ENCODE data around the gene REP15. TPM values are rescaled to one million over a fixed set of nuclear protein-coding genes. Genes with fewer than 3 reads are reported as not detected.

REP15 gene
- total and polyA plus RNA-seq, 4 donors, result 0.63 to 2.1 (median 1.7) TPM

DNA sequence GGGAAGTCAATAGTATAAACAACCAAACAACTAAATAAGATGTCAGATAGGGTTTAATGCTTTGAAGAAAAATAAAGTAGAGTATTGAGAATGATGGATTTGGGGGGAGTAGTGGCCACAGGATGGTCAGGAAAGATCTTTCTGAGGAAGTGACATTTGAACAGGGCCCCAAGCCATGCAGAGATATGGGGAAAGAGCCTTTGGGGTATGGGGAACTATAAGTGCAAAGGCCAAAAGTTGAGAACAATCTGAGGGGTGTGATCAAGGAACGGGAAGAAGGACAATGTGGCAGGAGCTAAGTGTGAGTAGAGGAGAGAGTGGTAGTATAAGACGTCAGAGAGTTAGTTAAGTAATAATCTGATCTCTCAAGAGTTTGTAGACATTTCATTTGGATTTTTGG, 15.7 kb downstream of the REP15 start:
- Histone ChIP-seq H3K4me3 (no peak overlapping the region), H3K9me3 (ENCODE audit: control insufficient read depth in 4 of 4, insufficient read depth in 3 of 4, low read length in 3 of 4) (no peaks in the 10 kb centered on the region), H3K27me3 (ENCODE audit: control insufficient read depth in 3 of 3, insufficient read depth in 3 of 3, low read length in 2 of 3) (no peaks in the 10 kb centered on the region), H3K4me1 (ENCODE audit: control insufficient read depth in 5 of 5, insufficient read depth in 5 of 5, low read length in 5 of 5) (peaks cover 0 to 9% (median 7%) of the 10 kb centered on the region in 5 donors), H3K9ac (ENCODE audit: insufficient read depth in 1 of 2, low read length in 2 of 2) (no peak overlapping the region), H3K36me3 (ENCODE audit: control insufficient read depth in 4 of 4, insufficient read depth in 4 of 4, low read length in 4 of 4) (peaks cover 1 to 8% (median 5%) of the 10 kb centered on the region in 4 donors), H3K27ac (ENCODE audit: low read depth in 1 of 2, low read length in 1 of 2) (no peak overlapping the region)
- DNase-seq (no peak), ATAC-seq (ENCODE audit: insufficient read depth, low FRiP score) (no peak)
- TF ChIP-seq, protein P1, sequence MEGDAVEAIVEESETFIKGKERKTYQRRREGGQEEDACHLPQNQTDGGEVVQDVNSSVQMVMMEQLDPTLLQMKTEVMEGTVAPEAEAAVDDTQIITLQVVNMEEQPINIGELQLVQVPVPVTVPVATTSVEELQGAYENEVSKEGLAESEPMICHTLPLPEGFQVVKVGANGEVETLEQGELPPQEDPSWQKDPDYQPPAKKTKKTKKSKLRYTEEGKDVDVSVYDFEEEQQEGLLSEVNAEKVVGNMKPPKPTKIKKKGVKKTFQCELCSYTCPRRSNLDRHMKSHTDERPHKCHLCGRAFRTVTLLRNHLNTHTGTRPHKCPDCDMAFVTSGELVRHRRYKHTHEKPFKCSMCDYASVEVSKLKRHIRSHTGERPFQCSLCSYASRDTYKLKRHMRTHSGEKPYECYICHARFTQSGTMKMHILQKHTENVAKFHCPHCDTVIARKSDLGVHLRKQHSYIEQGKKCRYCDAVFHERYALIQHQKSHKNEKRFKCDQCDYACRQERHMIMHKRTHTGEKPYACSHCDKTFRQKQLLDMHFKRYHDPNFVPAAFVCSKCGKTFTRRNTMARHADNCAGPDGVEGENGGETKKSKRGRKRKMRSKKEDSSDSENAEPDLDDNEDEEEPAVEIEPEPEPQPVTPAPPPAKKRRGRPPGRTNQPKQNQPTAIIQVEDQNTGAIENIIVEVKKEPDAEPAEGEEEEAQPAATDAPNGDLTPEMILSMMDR (IDR thresholded peaks at IDR 0.05; ENCODE audit: control extremely low read depth, extremely low read depth), result no peak
- 44 to 48% methylated on average over 2 of the region's 2 CpGs for WGBS, 2 donors

GRCh38 chr12:27723212-27723611, 27.0 kb downstream of the REP15 start:
- Histone ChIP-seq H3K36me3 (ENCODE audit: control insufficient read depth in 4 of 4, insufficient read depth in 4 of 4, low read length in 4 of 4) (peaks cover 9 to 27% (median 14%) of the 10 kb centered on the region in 4 donors), H3K9me3 (ENCODE audit: control insufficient read depth in 4 of 4, insufficient read depth in 3 of 4, low read length in 3 of 4) (peaks cover 0 to 2% (median 0%) of the 10 kb centered on the region in 4 donors), H3K27me3 (ENCODE audit: control insufficient read depth in 3 of 3, insufficient read depth in 3 of 3, low read length in 2 of 3) (no peaks in the 10 kb centered on the region), H3K4me3 (no peak overlapping the region), H3K27ac (ENCODE audit: low read depth in 1 of 2, low read length in 1 of 2) (no peak overlapping the region), H3K4me1 (ENCODE audit: control insufficient read depth in 5 of 5, insufficient read depth in 5 of 5, low read length in 5 of 5) (no peaks in the 10 kb centered on the region), H3K9ac (ENCODE audit: insufficient read depth in 1 of 2, low read length in 2 of 2) (no peak overlapping the region)
- WGBS, 2 donors, result 92 to 95% methylated on average over 1 of the region's 1 CpG
- ATAC-seq (ENCODE audit: insufficient read depth, low FRiP score) (no peak), DNase-seq (no peak)
- TF ChIP-seq, protein P1 (IDR thresholded peaks at IDR 0.05; ENCODE audit: control extremely low read depth, extremely low read depth), result no peak

GRCh38 chr12:27730097-27730588, 33.9 kb downstream of the REP15 start:
- TF ChIP-seq, protein P1 (IDR thresholded peaks at IDR 0.05; ENCODE audit: control extremely low read depth, extremely low read depth), result no peak
- 89 to 94% methylated on average over 4 of the region's 4 CpGs for WGBS, 2 donors
- Histone ChIP-seq H3K4me1 (ENCODE audit: control insufficient read depth in 5 of 5, insufficient read depth in 5 of 5, low read length in 5 of 5) (no peaks in the 10 kb centered on the region), H3K27ac (ENCODE audit: low read depth in 1 of 2, low read length in 1 of 2) (no peak overlapping the region), H3K27me3 (ENCODE audit: control insufficient read depth in 3 of 3, insufficient read depth in 3 of 3, low read length in 2 of 3) (no peaks in the 10 kb centered on the region), H3K36me3 (ENCODE audit: control insufficient read depth in 4 of 4, insufficient read depth in 4 of 4, low read length in 4 of 4) (peaks cover 7 to 21% (median 9%) of the 10 kb centered on the region in 4 donors), H3K9ac (ENCODE audit: insufficient read depth in 1 of 2, low read length in 2 of 2) (no peak overlapping the region), H3K4me3 (no peak overlapping the region), H3K9me3 (ENCODE audit: control insufficient read depth in 4 of 4, insufficient read depth in 3 of 4, low read length in 3 of 4) (peaks cover 0 to 2% (median 0%) of the 10 kb centered on the region in 4 donors)
- ATAC-seq (ENCODE audit: insufficient read depth, low FRiP score) (no peak), DNase-seq (no peak)

GRCh38 chr12:27732281-27732680, 36.0 kb downstream of the REP15 start:
- 70 to 78% methylated on average over 2 of the region's 2 CpGs for WGBS, 2 donors
- no peak for DNase-seq
- H3K9ac ChIP-seq (ENCODE audit: insufficient read depth in 1 of 2, low read length in 2 of 2), result no peak overlapping the region
- H3K27ac ChIP-seq (ENCODE audit: low read depth in 1 of 2, low read length in 1 of 2), result no peak overlapping the region
- ATAC-seq (ENCODE audit: insufficient read depth, low FRiP score), result no peak
- peaks cover 7 to 29% (median 12%) of the 10 kb centered on the region in 4 donors for H3K36me3 ChIP-seq (ENCODE audit: control insufficient read depth in 4 of 4, insufficient read depth in 4 of 4, low read length in 4 of 4)
- peaks cover 0 to 2% (median 0%) of the 10 kb centered on the region in 4 donors for H3K9me3 ChIP-seq (ENCODE audit: control insufficient read depth in 4 of 4, insufficient read depth in 3 of 4, low read length in 3 of 4)
- TF ChIP-seq, protein P1 (IDR thresholded peaks at IDR 0.05; ENCODE audit: control extremely low read depth, extremely low read depth), result no peak
- no peaks in the 10 kb centered on the region for H3K4me1 ChIP-seq (ENCODE audit: control insufficient read depth in 5 of 5, insufficient read depth in 5 of 5, low read length in 5 of 5)
- no peak overlapping the region for H3K4me3 ChIP-seq
- H3K27me3 ChIP-seq (ENCODE audit: control insufficient read depth in 3 of 3, insufficient read depth in 3 of 3, low read length in 2 of 3), result no peaks in the 10 kb centered on the region

Data from lung (tissue), 12 donors.